GM21737 (cell line): ENCODE results near the gene CRB1.

Experiments used
- ATAC-seq: cut with Tn5 transposase; IDR thresholded peaks from one replicate; pipeline ENCODE4 v1.9.1; 2021; ENCODE audit warnings: mild to moderate bottlenecking, moderate library complexity; ENCODE audit not compliant: unreplicated experiment

CRB1 gene

GRCh38 chr1:197342669-197343068 is 74.6 kb downstream of the CRB1 start:
- ATAC-seq, result no peak

GRCh38 chr1:197343663-197344273 is 75.7 kb downstream of the CRB1 start:
- ATAC-seq, result no peak

GRCh38 chr1:197351821-197352440 is 83.9 kb downstream of the CRB1 start:
- ATAC-seq, result no peak

GRCh38 chr1:197355248-197355995 is 87.4 kb downstream of the CRB1 start:
- no peak for ATAC-seq

- no peak for ATAC-seq
Measured at GRCh38 chr1:197356723-197357533, 88.9 kb downstream of the CRB1 start.

- no peak for ATAC-seq
Measured at GRCh38 chr1:197358959-197359358, 90.9 kb downstream of the CRB1 start.

- ATAC-seq, result no peak
Measured at GRCh38 chr1:197360068-197360467, 92.0 kb downstream of the CRB1 start.

- no peak for ATAC-seq
Measured at GRCh38 chr1:197362871-197363270, 94.8 kb downstream of the CRB1 start.

GRCh38 chr1:197363855-197364254 is 95.8 kb downstream of the CRB1 start:
- ATAC-seq, result no peak

- ATAC-seq, result no peak
Measured at GRCh38 chr1:197366996-197367395, 98.9 kb downstream of the CRB1 start.

GRCh38 chr1:197367627-197368026 is 99.6 kb downstream of the CRB1 start:
- no peak for ATAC-seq

- no peak for ATAC-seq
Measured at GRCh38 chr1:197374428-197374827, 106.4 kb downstream of the CRB1 start.

- ATAC-seq, result no peak
Measured at GRCh38 chr1:197384471-197384870, 116.4 kb downstream of the CRB1 start.

- ATAC-seq, result no peak
Measured at GRCh38 chr1:197388801-197389200, 120.7 kb downstream of the CRB1 start.

- no peak for ATAC-seq
Measured at GRCh38 chr1:197390856-197391255, 122.8 kb downstream of the CRB1 start.

GRCh38 chr1:197391303-197392226 is 123.5 kb downstream of the CRB1 start:
- ATAC-seq, result no peak

GRCh38 chr1:197392541-197392940 is 124.5 kb downstream of the CRB1 start:
- no peak for ATAC-seq

GRCh38 chr1:197393105-197393504 is 125.1 kb downstream of the CRB1 start:
- ATAC-seq, result no peak

GRCh38 chr1:197393772-197394171 is 125.7 kb downstream of the CRB1 start:
- no peak for ATAC-seq
